Ovary (tissue), 3 donors: Measurements from ENCODE around the gene SPAG16.

Source experiments
- POLR2A ChIP-seq: fragments of 450-650 bp; IDR thresholded peaks from one replicate; pipeline ENCODE4 v1.6.1; 2017; ENCODE audit warnings: antibody characterized with exemption, mild to moderate bottlenecking, moderate library complexity
- TF ChIP-seq, protein P1 (sequence below), 3 donors: fragments of 450-650 bp in 2 of 3; fragments of 200-600 bp in 1 of 3; IDR thresholded peaks; one replicate each; pipeline versions ENCODE4 v1.5.1 to v1.8.0; 2016 to 2022; ENCODE audit warnings: antibody characterized with exemption in 3 of 3, mild to moderate bottlenecking in 1 of 3
- donor health status: DM: no; HTN: no; CAD: no.

DNA sequence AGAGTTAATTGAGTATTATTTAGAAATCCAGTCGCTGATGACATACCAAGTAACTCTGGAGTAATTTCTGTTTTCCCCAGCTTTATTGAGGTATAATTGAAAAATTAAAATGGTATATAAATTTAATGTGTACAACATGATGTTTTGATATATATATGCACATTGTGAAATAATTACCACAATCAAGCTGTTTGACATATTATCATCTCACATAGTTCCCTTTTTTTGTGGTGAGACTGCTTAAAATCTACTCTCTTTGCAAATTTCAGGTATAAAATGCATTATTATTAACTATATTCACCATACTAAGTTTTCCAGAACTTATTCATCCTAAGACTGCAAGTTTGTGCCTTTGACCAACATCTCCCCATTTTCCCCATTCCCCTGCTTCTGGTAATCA, 25.0 kb upstream of the SPAG16 start:
- TF ChIP-seq, protein P1, sequence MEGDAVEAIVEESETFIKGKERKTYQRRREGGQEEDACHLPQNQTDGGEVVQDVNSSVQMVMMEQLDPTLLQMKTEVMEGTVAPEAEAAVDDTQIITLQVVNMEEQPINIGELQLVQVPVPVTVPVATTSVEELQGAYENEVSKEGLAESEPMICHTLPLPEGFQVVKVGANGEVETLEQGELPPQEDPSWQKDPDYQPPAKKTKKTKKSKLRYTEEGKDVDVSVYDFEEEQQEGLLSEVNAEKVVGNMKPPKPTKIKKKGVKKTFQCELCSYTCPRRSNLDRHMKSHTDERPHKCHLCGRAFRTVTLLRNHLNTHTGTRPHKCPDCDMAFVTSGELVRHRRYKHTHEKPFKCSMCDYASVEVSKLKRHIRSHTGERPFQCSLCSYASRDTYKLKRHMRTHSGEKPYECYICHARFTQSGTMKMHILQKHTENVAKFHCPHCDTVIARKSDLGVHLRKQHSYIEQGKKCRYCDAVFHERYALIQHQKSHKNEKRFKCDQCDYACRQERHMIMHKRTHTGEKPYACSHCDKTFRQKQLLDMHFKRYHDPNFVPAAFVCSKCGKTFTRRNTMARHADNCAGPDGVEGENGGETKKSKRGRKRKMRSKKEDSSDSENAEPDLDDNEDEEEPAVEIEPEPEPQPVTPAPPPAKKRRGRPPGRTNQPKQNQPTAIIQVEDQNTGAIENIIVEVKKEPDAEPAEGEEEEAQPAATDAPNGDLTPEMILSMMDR (IDR thresholded peaks at IDR 0.05) = no peak
- no peak for TF ChIP-seq POLR2A
